Kidney capillary endothelial cell (primary cell): ENCODE results near the gene FST.

Experiments
- DNase-seq: peaks from one replicate; pipeline ENCODE4 v3.0.0-alpha.2; 2018; ENCODE audit warnings: low spot score

FST gene

GRCh38 chr5:53480416-53481158, at the start of gene FST:
Gene FST (plus strand): TSS chr5:53480629. CDS start chr5:53480792, 163 bp downstream.
- no peak for DNase-seq

- DNase-seq, result no peak
These were observed 48.8 kb upstream of the FST start for GRCh38 chr5:53431665-53432064.

- DNase-seq, result no peak
These were observed 47.4 kb upstream of the FST start for GRCh38 chr5:53433026-53433425.

- no peak for DNase-seq
These were observed 45.9 kb upstream of the FST start for GRCh38 chr5:53434541-53434940.

GRCh38 chr5:53436480-53437191, 43.8 kb upstream of the FST start:
- DNase-seq, result no peak

- no peak for DNase-seq
These were observed 42.4 kb upstream of the FST start for GRCh38 chr5:53438079-53438478.

- no peak for DNase-seq
These were observed 41.6 kb upstream of the FST start for GRCh38 chr5:53438486-53439472.

- no peak for DNase-seq
These were observed 37.5 kb upstream of the FST start for GRCh38 chr5:53442961-53443360.

- no peak for DNase-seq
These were observed 34.9 kb upstream of the FST start for GRCh38 chr5:53445569-53445968.

- DNase-seq, result no peak
These were observed 33.5 kb upstream of the FST start for GRCh38 chr5:53446908-53447307.

GRCh38 chr5:53448851-53449250, 31.6 kb upstream of the FST start:
- no peak for DNase-seq

GRCh38 chr5:53453898-53454718, 26.3 kb upstream of the FST start:
- no peak for DNase-seq

GRCh38 chr5:53454719-53455000, 25.8 kb upstream of the FST start:
- DNase-seq, result no peak

GRCh38 chr5:53456366-53456765, 24.1 kb upstream of the FST start:
- DNase-seq, result no peak

- no peak for DNase-seq
These were observed 16.4 kb upstream of the FST start for GRCh38 chr5:53463909-53464621.

GRCh38 chr5:53464722-53465121, 15.7 kb upstream of the FST start:
- no peak for DNase-seq

GRCh38 chr5:53469946-53470687, 10.3 kb upstream of the FST start:
- DNase-seq, result no peak

- no peak for DNase-seq
These were observed 8.2 kb upstream of the FST start for GRCh38 chr5:53472279-53472678.

- DNase-seq, result no peak
These were observed 7.5 kb upstream of the FST start for GRCh38 chr5:53472720-53473510.

- no peak for DNase-seq
These were observed 6.8 kb upstream of the FST start for GRCh38 chr5:53473633-53474032.
